Sigmoid colon (tissue), 4 donors: ENCODE data around the gene ALOX15B.

Experiments
- CTCF ChIP-seq, 4 experiments: fragments of 450-650 bp in 3 of 4; fragments of 200-600 bp in 1 of 4; IDR thresholded peaks; one replicate each; pipeline ENCODE4 v1.5.1; 2016 to 2019; ENCODE audit warnings: antibody characterized with exemption in 4 of 4, mild to moderate bottlenecking in 3 of 4, moderate library complexity in 2 of 4
- POLR2A ChIP-seq, 2 donors: fragments of 450-650 bp; IDR thresholded peaks; one replicate each; pipeline ENCODE4 v1.6.1; 2016; ENCODE audit warnings: antibody characterized with exemption in 2 of 2, mild to moderate bottlenecking in 2 of 2, moderate library complexity in 2 of 2
- POLR2AphosphoS5 ChIP-seq, 4 donors: sonication (generic); formaldehyde crosslinking; IDR thresholded peaks; one replicate each; pipeline ENCODE4 v1.6.1; 2017; ENCODE audit warnings: antibody characterized with exemption in 4 of 4

GRCh38 chr17:8063761-8064534, 25.1 kb downstream of the ALOX15B start:
- TF ChIP-seq CTCF (IDR thresholded peaks at IDR 0.05) (no peak), POLR2A (IDR thresholded peaks at IDR 0.05) (no peak), POLR2AphosphoS5 (IDR thresholded peaks at IDR 0.05) (no peak)
